Panc1 (cell line): ENCODE measurements around the gene TBC1D16. TPM values are rescaled to one million over a fixed set of nuclear protein-coding genes. Genes with fewer than 3 reads are reported as not detected.

ENCODE experiments used
- ATAC-seq: fragments of 200-7000 bp; cut with Tn5 transposase; 2 replicates; pipeline ENCODE4 v1.9.1; 2020; ENCODE audit warnings: mild to moderate bottlenecking, moderate library complexity
- BruUV-seq: library from RNA; stranded (reverse); fragments of 400-500 nt; replicated peaks from 2 replicates; lab custom pipeline; 2021; lab: Mats Ljungman, UMichigan
- CTCF ChIA-PET: fragments of 300-600 bp; sonication (Branson Sonifier 250); formaldehyde crosslinking; loops from one replicate; lab custom pipeline; 2022; ENCODE audit warnings: antibody characterized with exemption; lab: Charles Lee
- POLR2A ChIA-PET: fragments of 300-600 bp; sonication (Branson Sonifier 250); formaldehyde crosslinking; loops from one replicate; lab custom pipeline; 2022; ENCODE audit warnings: antibody characterized with exemption; lab: Charles Lee
- DNase-seq: peaks from one replicate; pipeline ENCODE4 v3.0.0-alpha.2; 2010; ENCODE audit warnings: low read depth, low spot score
- H3K27ac ChIP-seq: 2 replicates; pipeline ENCODE4 v1.5.1; 2011; ENCODE audit warnings: mild to moderate bottlenecking, low read length, inconsistent platforms
- H3K27me3 ChIP-seq: fragments of 200-500 bp; sonication (Bioruptor generic); 2 replicates; pipeline ENCODE4 v1.6.0; 2014; ENCODE audit warnings: low read length, inconsistent platforms; ENCODE audit not compliant: control insufficient read depth, insufficient read depth
- H3K36me3 ChIP-seq: fragments of 200-500 bp; sonication (Bioruptor generic); 2 replicates; pipeline ENCODE4 v1.5.1; 2014; ENCODE audit warnings: inconsistent platforms, mild to moderate bottlenecking, low read length, moderate library complexity; ENCODE audit not compliant: control insufficient read depth, insufficient read depth
- H3K4me1 ChIP-seq: 2 replicates; pipeline ENCODE4 v1.5.1; 2011; ENCODE audit warnings: inconsistent platforms, mild to moderate bottlenecking, low read length, moderate library complexity; ENCODE audit not compliant: control insufficient read depth, insufficient read depth
- H3K4me3 ChIP-seq, 2 experiments: 2 replicates each; pipeline ENCODE4 v1.5.1; 2011 to 2012; ENCODE audit warnings: low read depth in 2 of 2, low read length in 2 of 2, mild to moderate bottlenecking in 2 of 2, inconsistent platforms in 1 of 2, moderate library complexity in 1 of 2
- H3K9me3 ChIP-seq: fragments of 200-500 bp; sonication (Bioruptor generic); 2 replicates; pipeline ENCODE4 v1.5.1; 2014; ENCODE audit warnings: low read depth, mild to moderate bottlenecking, inconsistent platforms, low read length, moderate library complexity; ENCODE audit not compliant: control insufficient read depth, insufficient read depth
- POLR2AphosphoS5 ChIP-seq: IDR thresholded peaks from 2 replicates; pipeline ENCODE4 v1.6.1; 2012; ENCODE audit warnings: mild to moderate bottlenecking, low read depth, low read length, moderate library complexity
- REST ChIP-seq, 2 experiments: IDR thresholded peaks; 2 replicates each; pipeline ENCODE4 v1.6.1; 2011 to 2012; ENCODE audit warnings: low read depth in 2 of 2, control low read depth in 1 of 2, low read length in 1 of 2, mild to moderate bottlenecking in 1 of 2, moderate library complexity in 1 of 2; ENCODE audit not compliant: insufficient read depth in 1 of 2
- SIN3A ChIP-seq: IDR thresholded peaks from 2 replicates; pipeline ENCODE4 v1.6.1; 2012; ENCODE audit warnings: low read depth, mild to moderate bottlenecking, low read length, moderate library complexity, borderline replicate concordance; ENCODE audit not compliant: insufficient read depth
- TCF7L2 ChIP-seq: IDR thresholded peaks from 2 replicates; pipeline ENCODE4 v1.6.1; 2011; ENCODE audit warnings: mild to moderate bottlenecking, low read depth, low read length, inconsistent platforms
- in situ Hi-C: cut with HindIII; loops from 2 replicates; pipeline ENCODE4 v1.10.0; 2016; ENCODE audit warnings: low sequenced_read_pairs, low pct_unique_long_range_greater_than_20kb
- intact Hi-C: fragments of 100-400 bp; cut with micrococcal nuclease; formaldehyde crosslinking; loops from one replicate; pipeline ENCODE4 v1.10.0; 2022; ENCODE audit not compliant: unreplicated experiment
- total RNA-seq: library from RNA; stranded (reverse); gene quantifications from one replicate; pipeline ENCODE4 v1.2.1, GENCODE V29; 2021; ENCODE audit not compliant: unreplicated experiment
- TF ChIP-seq, protein P1 (sequence below): fragments of 450-650 bp; IDR thresholded peaks from 2 replicates; pipeline ENCODE4 v1.5.1; 2017; ENCODE audit warnings: mild to moderate bottlenecking

Gene TBC1D16
- total RNA-seq, 1 experiment from 2014 or later, result 41.6 TPM

DNA sequence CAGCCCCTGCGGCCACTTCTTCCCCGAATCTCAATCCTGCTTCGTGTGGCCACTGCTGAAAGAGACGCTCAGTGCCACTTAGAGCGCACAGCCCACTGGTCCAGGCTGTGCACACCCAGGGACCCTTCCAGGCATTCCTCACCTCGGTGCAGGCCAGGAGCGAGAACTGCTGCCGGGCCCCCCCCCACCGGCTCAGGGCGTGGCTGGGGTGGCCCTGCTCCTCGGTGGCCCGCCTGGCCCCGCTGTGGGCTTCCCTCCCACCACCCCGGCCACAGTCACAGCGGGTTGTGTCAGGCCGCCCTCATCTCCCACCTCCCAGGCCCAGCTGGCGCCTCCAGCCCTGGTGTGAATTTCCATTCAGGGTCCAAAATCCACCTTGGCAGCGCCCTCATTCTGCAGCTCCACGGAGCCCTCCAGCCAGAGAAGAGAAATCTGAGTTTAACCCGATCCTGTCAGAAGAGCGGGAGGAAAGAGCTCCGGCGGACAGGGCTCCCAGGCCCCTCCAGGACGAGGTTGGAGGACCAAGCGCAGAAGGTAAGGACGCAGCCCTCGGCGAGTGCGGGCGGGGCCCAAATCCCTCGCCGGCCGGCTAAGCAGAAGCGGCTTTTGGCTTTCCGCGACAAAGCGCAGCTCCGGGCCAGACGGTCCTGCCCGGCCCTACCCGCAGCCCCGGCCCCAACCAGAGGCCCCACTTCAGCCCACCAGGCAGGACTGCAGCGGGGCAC is 12.0 kb downstream of the TBC1D16 start:
- DNase-seq (no peak), ATAC-seq (peak; percentile 52)
- intact Hi-C loops (no loop called here), in situ Hi-C loops (no loop called here)
- Histone ChIP-seq H3K9me3 (no peaks in the 10 kb centered on the region), H3K36me3 (no peaks in the 10 kb centered on the region), H3K4me3 (no peak overlapping the region), H3K4me1 (peaks cover 9% of the 10 kb centered on the region), H3K27me3 (no peaks in the 10 kb centered on the region), H3K27ac (no peak overlapping the region)
- no TSS peak for BruUV-seq
- POLR2A ChIA-PET, result no interaction called here
- CTCF ChIA-PET, result interaction anchor here (0.7 to 1.0 kb wide), 2 partner anchors 15 to 17 kb away, joined by 3 to 4 read pairs; no protein-coding TSS in a partner anchor
- TF ChIP-seq POLR2AphosphoS5 (no peak), SIN3A (no peak), TCF7L2 (no peak), REST (IDR thresholded peaks at IDR 0.05; ENCODE audit: insufficient read depth in 1 of 2, low read depth in 2 of 2, low read length in 1 of 2) (no peak)
- TF ChIP-seq, protein P1, sequence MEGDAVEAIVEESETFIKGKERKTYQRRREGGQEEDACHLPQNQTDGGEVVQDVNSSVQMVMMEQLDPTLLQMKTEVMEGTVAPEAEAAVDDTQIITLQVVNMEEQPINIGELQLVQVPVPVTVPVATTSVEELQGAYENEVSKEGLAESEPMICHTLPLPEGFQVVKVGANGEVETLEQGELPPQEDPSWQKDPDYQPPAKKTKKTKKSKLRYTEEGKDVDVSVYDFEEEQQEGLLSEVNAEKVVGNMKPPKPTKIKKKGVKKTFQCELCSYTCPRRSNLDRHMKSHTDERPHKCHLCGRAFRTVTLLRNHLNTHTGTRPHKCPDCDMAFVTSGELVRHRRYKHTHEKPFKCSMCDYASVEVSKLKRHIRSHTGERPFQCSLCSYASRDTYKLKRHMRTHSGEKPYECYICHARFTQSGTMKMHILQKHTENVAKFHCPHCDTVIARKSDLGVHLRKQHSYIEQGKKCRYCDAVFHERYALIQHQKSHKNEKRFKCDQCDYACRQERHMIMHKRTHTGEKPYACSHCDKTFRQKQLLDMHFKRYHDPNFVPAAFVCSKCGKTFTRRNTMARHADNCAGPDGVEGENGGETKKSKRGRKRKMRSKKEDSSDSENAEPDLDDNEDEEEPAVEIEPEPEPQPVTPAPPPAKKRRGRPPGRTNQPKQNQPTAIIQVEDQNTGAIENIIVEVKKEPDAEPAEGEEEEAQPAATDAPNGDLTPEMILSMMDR, result no peak

DNA sequence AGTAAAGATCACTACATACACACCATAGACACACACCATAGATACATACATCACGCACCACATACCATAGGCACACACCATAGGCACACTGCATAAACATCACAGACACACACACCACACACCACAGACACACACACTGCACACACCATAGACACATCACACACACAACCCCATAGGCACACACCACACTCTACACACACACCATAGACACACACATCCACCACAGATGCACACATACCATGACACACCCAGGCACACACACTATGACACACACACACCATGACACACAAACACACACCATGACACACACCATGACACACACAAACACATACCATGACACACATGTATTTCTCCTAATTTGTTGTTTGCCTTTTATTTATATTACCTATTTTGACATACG is 14.1 kb downstream of the TBC1D16 start:
- H3K27me3 ChIP-seq, result no peaks in the 10 kb centered on the region
- ChIA-PET CTCF (no interaction called here), POLR2A (no interaction called here)
- H3K4me1 ChIP-seq, result peaks cover 9% of the 10 kb centered on the region; the same call in 1 of the 2 replicates
- ATAC-seq (no peak), DNase-seq (no peak)
- H3K9me3 ChIP-seq, result no peaks in the 10 kb centered on the region
- no peak for TF ChIP-seq REST (IDR thresholded peaks at IDR 0.05; ENCODE audit: insufficient read depth in 1 of 2, low read depth in 2 of 2, low read length in 1 of 2)
- no peak for TF ChIP-seq SIN3A
- TF ChIP-seq POLR2AphosphoS5, result no peak
- TF ChIP-seq, protein P1, result no peak
- TF ChIP-seq TCF7L2, result no peak
- no peaks in the 10 kb centered on the region for H3K36me3 ChIP-seq
- no peak overlapping the region for H3K27ac ChIP-seq
- in situ Hi-C loops, result no loop called here
- no TSS peak for BruUV-seq
- no peak overlapping the region for H3K4me3 ChIP-seq
- intact Hi-C loops, result no loop called here
